Progenitor cell of endocrine pancreas (in vitro differentiated cells): Measurements from ENCODE around the gene NIPA2. TPM values are rescaled to one million over a fixed set of nuclear protein-coding genes. Genes with fewer than 3 reads are reported as not detected.

Source experiments
- DNase-seq: peaks from one replicate; pipeline ENCODE4 v3.0.0; 2021; ENCODE audit warnings: low spot score; ENCODE audit not compliant: unreplicated experiment
- H3K27ac Mint-ChIP-seq: 2 replicates; pipeline ENCODE4 v1.8.0; 2021; ENCODE audit warnings: mild to moderate bottlenecking, moderate library complexity, mixed read lengths
- H3K27me3 Mint-ChIP-seq: 2 replicates; pipeline ENCODE4 v1.8.0; 2021; ENCODE audit warnings: mixed read lengths
- H3K36me3 Mint-ChIP-seq: 2 replicates; pipeline ENCODE4 v1.8.0; 2022; ENCODE audit warnings: mixed read lengths; ENCODE audit not compliant: insufficient read depth
- H3K4me1 Mint-ChIP-seq: 2 replicates; pipeline ENCODE4 v1.8.0; 2021; ENCODE audit warnings: low read depth, mixed read lengths
- H3K4me3 Mint-ChIP-seq: 2 replicates; pipeline ENCODE4 v1.8.0; 2021; ENCODE audit warnings: low read depth, mild to moderate bottlenecking, moderate library complexity, mixed read lengths
- H3K9me3 Mint-ChIP-seq: 2 replicates; pipeline ENCODE4 v1.8.0; 2021; ENCODE audit warnings: low read depth, mixed read lengths
- total RNA-seq: library from RNA; stranded (reverse); gene quantifications from 2 replicates; pipeline ENCODE4 v1.2.1, GENCODE V29; 2021
- TF ChIP-seq, protein P1 (sequence below): fragments of 200-600 bp; sonication (generic); IDR thresholded peaks from one replicate; pipeline ENCODE4 v1.5.0; 2021; ENCODE audit warnings: antibody characterized with exemption, mild to moderate bottlenecking; ENCODE audit not compliant: unreplicated experiment

The NIPA2 gene
- total RNA-seq, 1 donor from 2014 or later = 34.3 TPM

DNA sequence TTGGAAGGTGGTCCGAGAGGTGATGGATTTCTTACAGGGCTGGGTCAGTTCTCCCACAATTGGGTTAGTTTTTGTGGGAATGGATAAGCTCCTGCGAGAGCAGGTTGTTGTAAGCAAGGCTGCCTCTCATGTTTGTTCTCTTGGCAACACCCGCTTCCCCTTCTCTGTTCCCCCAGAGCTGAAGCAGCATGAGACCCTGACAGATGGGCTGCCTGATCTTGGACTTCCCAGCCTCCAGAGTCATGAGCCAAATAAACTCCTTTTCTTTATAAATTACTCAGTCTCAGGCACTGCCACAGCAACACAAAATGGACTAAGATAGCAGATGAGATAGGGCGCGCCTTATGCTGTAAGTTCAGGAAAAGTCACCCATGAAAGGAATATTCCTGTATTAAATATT, 38.7 kb downstream of the NIPA2 start:
- peaks cover 44% of the 10 kb centered on the region for H3K36me3 Mint-ChIP-seq
- H3K27ac Mint-ChIP-seq = no peak overlapping the region
- H3K4me3 Mint-ChIP-seq = no peak overlapping the region
- TF ChIP-seq, protein P1, sequence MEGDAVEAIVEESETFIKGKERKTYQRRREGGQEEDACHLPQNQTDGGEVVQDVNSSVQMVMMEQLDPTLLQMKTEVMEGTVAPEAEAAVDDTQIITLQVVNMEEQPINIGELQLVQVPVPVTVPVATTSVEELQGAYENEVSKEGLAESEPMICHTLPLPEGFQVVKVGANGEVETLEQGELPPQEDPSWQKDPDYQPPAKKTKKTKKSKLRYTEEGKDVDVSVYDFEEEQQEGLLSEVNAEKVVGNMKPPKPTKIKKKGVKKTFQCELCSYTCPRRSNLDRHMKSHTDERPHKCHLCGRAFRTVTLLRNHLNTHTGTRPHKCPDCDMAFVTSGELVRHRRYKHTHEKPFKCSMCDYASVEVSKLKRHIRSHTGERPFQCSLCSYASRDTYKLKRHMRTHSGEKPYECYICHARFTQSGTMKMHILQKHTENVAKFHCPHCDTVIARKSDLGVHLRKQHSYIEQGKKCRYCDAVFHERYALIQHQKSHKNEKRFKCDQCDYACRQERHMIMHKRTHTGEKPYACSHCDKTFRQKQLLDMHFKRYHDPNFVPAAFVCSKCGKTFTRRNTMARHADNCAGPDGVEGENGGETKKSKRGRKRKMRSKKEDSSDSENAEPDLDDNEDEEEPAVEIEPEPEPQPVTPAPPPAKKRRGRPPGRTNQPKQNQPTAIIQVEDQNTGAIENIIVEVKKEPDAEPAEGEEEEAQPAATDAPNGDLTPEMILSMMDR = no peak
- DNase-seq = no peak
- no peaks in the 10 kb centered on the region for H3K4me1 Mint-ChIP-seq
- H3K27me3 Mint-ChIP-seq = no peaks in the 10 kb centered on the region
- no peaks in the 10 kb centered on the region for H3K9me3 Mint-ChIP-seq

DNA sequence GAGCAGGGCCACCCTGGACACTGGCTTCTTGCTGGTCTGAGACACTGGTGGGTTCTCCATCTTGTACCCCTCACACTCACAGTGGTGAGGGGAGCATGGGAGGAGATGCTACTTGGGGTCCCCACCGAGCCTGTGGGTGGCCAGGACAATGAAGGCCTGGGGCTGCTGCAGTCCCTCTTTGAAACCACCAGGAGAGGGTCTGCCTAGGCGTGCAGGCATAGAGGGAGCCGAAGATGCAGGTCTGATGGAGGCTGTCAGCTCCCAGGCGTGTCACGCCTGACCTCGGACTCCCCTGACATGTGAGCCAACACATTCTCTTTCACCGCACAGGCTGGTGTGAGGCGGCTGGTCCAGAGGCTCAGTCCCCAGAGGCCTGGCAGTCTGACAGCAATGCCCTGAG, 39.1 kb downstream of the NIPA2 start:
- no peak for DNase-seq
- TF ChIP-seq, protein P1 = no peak
- H3K4me1 Mint-ChIP-seq = no peaks in the 10 kb centered on the region
- H3K27me3 Mint-ChIP-seq = no peaks in the 10 kb centered on the region
- H3K36me3 Mint-ChIP-seq = peaks cover 42% of the 10 kb centered on the region
- no peak overlapping the region for H3K4me3 Mint-ChIP-seq
- H3K27ac Mint-ChIP-seq = no peak overlapping the region
- no peaks in the 10 kb centered on the region for H3K9me3 Mint-ChIP-seq

DNA sequence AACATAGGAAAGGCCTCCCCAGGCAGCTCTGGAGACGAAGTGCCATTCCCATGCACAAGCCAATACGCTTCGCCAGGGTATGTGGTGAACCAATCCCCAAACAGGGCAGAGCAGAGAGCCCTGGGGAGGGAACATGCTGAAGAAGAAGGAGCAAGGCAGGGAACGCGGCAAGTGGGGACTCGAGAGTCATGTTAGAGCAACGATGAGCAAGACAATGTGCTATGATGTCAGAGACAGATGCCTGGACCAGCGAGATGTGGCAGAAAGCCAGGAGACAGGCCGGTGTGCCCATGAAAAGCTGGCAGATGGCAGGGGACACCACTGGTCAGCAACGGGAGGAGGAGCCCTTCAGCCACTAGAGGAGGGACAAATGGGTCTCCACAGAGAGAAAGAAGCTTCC, 39.6 kb downstream of the NIPA2 start:
- Mint-ChIP-seq H3K4me1 (no peaks in the 10 kb centered on the region), H3K27me3 (no peaks in the 10 kb centered on the region), H3K36me3 (peaks cover 39% of the 10 kb centered on the region), H3K9me3 (no peaks in the 10 kb centered on the region), H3K27ac (no peak overlapping the region), H3K4me3 (no peak overlapping the region)
- DNase-seq = no peak
- TF ChIP-seq, protein P1 = no peak

DNA sequence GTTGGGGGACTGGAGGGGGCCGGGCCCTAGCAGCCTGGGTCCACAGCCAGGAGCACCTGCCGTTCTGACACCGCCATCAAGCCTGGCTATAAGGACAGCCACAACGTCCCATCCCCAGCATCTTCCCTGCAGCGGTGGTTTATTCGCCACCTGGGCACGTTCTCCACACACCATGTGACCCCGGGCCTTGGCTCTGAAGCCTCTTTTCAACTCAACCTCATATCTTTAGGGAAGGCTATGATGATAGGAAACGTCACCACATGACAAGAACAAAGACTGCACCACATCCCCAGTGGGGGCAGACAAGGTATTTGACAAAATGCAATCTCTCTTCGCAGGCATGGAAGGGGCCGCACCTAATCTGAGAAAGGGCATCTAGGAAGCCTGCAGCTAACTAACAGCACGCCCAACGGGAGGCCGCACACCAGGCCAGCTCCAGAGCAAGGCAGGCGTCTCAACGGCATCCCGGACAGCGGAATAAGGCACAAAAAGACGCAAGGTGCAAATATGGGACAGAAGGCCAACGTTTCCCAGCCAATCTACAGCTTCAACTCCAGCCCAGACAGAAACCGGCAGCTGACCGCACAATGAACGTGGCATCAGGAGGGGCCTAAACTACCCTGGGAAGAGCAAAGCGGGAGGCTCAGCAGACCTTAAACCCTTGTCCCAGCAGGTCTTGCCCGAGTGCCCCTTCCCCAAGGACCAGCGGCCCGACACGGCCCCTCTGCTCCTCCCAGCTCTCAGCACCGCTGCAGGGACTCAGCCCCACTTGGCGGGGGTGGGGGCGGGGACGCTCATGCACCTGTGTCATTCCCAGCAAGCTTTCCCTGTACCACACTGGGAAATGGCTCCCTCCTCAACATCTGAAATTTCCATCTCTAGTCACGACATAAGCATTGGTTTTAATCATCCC, 41.9 kb downstream of the NIPA2 start:
- Mint-ChIP-seq H3K27ac (no peak overlapping the region), H3K9me3 (no peaks in the 10 kb centered on the region), H3K36me3 (peaks cover 35% of the 10 kb centered on the region), H3K4me1 (peaks cover 2% of the 10 kb centered on the region), H3K4me3 (no peak overlapping the region), H3K27me3 (no peaks in the 10 kb centered on the region)
- TF ChIP-seq, protein P1 = no peak
- DNase-seq = no peak

DNA sequence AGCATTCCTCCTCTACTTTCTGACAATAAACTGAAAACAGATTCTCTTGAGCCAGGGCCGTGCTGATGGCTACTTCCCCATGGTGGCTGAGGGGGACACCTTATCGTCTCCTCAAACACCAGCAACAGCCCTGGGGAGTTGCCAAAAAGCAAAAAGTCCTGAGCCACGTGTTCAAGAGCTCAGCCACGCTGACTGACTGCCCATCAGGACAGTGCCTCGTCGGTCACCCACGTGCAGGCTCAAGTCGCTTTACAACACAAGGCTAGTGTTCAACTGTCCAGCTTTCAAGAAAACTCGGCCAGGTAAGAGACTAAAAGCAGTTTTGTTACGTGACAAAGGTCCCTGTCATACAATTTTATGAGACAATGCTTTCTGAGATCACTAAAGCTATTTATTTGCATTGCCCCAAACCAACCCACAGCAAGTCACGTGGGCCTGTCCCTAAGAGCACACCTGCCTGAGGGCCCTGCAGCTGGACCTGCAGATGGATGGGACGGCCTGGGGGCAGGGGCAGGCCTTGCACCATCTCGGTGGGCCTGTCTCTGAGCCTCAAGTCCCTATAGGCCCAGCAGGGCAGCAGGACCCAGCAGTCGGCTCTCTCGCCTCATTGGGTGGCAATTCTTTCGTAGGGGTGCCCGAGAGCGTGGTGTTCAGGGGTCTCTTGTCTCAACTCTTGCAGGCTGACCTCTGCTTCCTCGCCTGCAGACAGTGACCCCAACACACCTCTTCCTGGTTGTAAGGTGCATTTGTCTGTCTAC, 42.7 kb downstream of the NIPA2 start:
- H3K27ac Mint-ChIP-seq = no peak overlapping the region
- H3K4me3 Mint-ChIP-seq = no peak overlapping the region
- H3K27me3 Mint-ChIP-seq = no peaks in the 10 kb centered on the region
- TF ChIP-seq, protein P1 = no peak
- no peak for DNase-seq
- peaks cover 2% of the 10 kb centered on the region for H3K4me1 Mint-ChIP-seq
- H3K9me3 Mint-ChIP-seq = no peaks in the 10 kb centered on the region
- peaks cover 32% of the 10 kb centered on the region for H3K36me3 Mint-ChIP-seq
